ENCODE data around the gene MYL9. TPM values are rescaled to one million over a fixed set of nuclear protein-coding genes. Genes with fewer than 3 reads are reported as not detected.

Gene MYL9
- total RNA-seq, 4 donors from 2014 or later = 156 to 974 (median 332) TPM

DNA sequence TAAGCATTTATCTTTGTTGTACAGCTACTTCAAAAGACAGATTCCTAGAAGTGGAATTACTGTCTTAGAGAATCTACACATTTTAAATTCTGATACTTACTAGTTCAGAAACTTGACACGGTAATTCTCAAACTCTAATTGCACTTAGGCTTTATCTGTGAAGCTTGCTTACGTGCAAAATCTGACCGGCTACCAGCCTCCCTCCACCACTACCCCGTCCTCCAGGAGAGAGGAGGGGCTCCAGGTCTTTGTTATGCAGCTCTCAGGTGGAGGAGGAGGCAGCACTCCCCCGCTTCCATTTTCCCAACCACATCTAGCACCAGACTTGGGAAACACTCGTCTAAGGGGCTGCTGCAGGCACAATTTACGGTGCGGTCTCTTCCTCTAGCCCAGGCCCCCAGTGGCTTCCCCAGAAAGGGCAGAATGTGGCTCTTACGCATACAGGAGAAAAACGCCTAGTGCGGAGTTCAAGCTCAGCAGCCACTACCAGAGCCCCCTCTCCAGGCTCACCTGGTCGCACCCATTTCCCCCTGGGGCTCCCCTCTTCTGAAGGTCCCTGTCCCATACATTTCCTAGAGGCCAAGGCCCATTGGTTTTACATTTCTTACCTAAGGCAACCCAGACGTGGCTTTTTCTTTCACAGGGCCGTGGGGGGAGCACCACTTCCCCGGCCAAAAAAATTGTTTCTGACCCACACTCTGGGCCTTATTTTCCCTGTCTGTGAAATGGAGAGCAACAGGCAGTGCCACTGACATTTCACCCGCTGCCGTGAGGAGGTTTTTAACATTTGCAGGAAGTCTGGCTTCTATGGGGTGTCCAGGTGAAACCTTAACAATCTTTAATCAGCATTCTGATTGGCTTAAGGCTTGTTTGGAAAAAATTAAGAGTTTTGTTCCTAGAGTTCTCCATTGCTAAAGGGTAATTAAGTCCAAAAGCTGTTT, 30.5 kb downstream of the MYL9 start:
- Histone ChIP-seq H3K27me3 (no peaks in the 10 kb centered on the region), H3K9me3 (no peaks in the 10 kb centered on the region), H3K27ac (peak overlapping the region; percentile 89 to 97 (median 92)), H3K4me3 (no peak overlapping the region), H3K4me1 (peaks cover 11 to 31% (median 26%) of the 10 kb centered on the region in 4 donors), H3K36me3 (no peaks in the 10 kb centered on the region)
- intact Hi-C loops (cut with DNase I; ENCODE audit: low total_unique reads) (no loop called here), in situ Hi-C loops (cut with MboI; ENCODE audit: low pct_ligation_motif_present in 1 of 4, low pct_unique_long_range_greater_than_20kb in 1 of 4, low sequenced_read_pairs in 3 of 4) (loop anchor here in 1 of 4 donors (25.0 kb wide), 1 partner anchor 190 kb away; the partner anchor contains the start of gene DSN1)
- no peak for TF ChIP-seq EP300 (IDR thresholded peaks at IDR 0.05; ENCODE audit: low read depth)
- TF ChIP-seq, protein P1, sequence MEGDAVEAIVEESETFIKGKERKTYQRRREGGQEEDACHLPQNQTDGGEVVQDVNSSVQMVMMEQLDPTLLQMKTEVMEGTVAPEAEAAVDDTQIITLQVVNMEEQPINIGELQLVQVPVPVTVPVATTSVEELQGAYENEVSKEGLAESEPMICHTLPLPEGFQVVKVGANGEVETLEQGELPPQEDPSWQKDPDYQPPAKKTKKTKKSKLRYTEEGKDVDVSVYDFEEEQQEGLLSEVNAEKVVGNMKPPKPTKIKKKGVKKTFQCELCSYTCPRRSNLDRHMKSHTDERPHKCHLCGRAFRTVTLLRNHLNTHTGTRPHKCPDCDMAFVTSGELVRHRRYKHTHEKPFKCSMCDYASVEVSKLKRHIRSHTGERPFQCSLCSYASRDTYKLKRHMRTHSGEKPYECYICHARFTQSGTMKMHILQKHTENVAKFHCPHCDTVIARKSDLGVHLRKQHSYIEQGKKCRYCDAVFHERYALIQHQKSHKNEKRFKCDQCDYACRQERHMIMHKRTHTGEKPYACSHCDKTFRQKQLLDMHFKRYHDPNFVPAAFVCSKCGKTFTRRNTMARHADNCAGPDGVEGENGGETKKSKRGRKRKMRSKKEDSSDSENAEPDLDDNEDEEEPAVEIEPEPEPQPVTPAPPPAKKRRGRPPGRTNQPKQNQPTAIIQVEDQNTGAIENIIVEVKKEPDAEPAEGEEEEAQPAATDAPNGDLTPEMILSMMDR (IDR thresholded peaks at IDR 0.05) = no peak
- no peak for TF ChIP-seq POLR2A (IDR thresholded peaks at IDR 0.05)
- no peak for TF ChIP-seq POLR2AphosphoS5 (IDR thresholded peaks at IDR 0.05)
- DNase-seq = no peak
- WGBS, 2 donors (ENCODE audit: low coverage in 1 of 2) = 51 to 67% methylated on average over 7 to 17 of the region's 17 CpGs

DNA sequence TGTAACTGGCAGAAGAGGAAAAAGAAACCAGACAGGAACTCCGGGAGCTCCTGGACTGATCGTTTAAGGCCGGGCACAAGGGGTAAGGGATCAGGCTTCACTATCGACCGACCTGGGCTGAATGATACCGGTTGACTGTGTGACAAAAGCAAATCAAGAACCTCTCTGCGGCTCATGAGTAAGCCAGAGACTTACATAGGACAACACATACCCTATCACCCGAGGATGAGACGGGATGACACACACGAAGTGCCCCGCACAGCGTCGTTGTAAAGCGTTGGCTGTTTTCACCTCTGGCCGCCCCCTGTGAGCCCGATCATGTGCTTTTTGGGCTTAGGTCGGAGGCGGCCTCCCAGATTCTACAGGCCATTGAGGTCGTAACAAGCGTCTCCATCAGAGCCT, 31.4 kb downstream of the MYL9 start:
- Histone ChIP-seq H3K27me3 (no peaks in the 10 kb centered on the region), H3K4me3 (peak overlapping the region; percentile 17 to 81 (median 76)), H3K27ac (peak overlapping the region; percentile 89 to 97 (median 92)), H3K9me3 (no peaks in the 10 kb centered on the region), H3K4me1 (peaks cover 11 to 31% (median 26%) of the 10 kb centered on the region in 4 donors), H3K36me3 (no peaks in the 10 kb centered on the region)
- DNase-seq = peak; percentile 31
- intact Hi-C loops (cut with DNase I; ENCODE audit: low total_unique reads) (no loop called here), in situ Hi-C loops (cut with MboI; ENCODE audit: low pct_ligation_motif_present in 1 of 4, low pct_unique_long_range_greater_than_20kb in 1 of 4, low sequenced_read_pairs in 3 of 4) (loop anchor here in 1 of 4 donors (25.0 kb wide), 1 partner anchor 190 kb away; the partner anchor contains the start of gene DSN1)
- TF ChIP-seq, protein P1 (IDR thresholded peaks at IDR 0.05) = no peak
- no peak for TF ChIP-seq EP300 (IDR thresholded peaks at IDR 0.05; ENCODE audit: low read depth)
- no peak for TF ChIP-seq POLR2AphosphoS5 (IDR thresholded peaks at IDR 0.05)
- TF ChIP-seq POLR2A (IDR thresholded peaks at IDR 0.05) = no peak
- WGBS, 2 donors (ENCODE audit: low coverage in 1 of 2) = 0 to 30% methylated on average over 1 to 20 of the region's 20 CpGs

DNA sequence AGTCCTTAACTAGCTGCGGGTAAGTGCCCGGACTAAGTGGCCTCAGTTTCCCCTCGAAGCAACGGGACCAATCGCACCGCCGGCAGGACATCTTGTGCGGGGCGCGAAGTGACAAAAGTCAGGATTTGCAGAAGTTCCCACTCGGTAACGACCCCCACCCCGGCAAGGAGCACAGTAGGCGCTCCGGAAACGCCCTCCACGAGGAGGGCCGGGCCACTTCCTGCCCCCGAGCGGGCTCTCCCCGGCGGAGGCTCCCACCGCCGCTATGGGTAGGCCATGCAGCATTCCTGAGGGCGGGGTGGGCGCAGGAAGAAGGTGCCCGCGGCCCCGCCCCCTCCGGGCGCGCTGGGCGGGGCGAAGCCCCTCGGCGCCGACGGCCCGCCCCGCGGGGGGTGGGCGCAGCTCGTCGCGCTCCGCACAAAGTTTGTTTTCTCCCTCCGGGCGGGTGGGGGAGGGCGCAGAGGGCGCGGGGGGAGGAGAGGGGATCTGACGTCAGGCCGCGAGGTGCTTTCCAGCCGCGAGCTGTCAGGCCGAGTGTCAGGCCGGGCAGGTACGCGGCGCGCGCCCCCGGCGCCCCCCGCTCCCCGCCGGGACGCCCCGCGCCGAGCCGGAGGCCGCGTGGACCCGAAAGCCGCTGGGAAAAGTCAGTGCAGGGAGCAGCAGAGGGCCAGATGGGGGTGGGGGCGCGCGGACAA, 31.9 kb downstream of the MYL9 start, which contains the start of gene TGIF2:
TSS of gene TGIF2 (plus strand) at position 495 of the 695 bp plus-strand sequence. CDS start 5,178 bp downstream, outside the sequence.
- 12% methylated on average over 39 of the region's 80 CpGs; no CpG with 5 or more reads in 1 of the 2 donors for WGBS, 2 donors (ENCODE audit: low coverage in 1 of 2)
- Histone ChIP-seq H3K36me3 (no peaks in the 10 kb centered on the region), H3K27me3 (no peaks in the 10 kb centered on the region), H3K9me3 (no peaks in the 10 kb centered on the region), H3K4me3 (peak within 1 kb of the TSS; percentile 59 to 81 (median 76)), H3K4me1 (peaks cover 11 to 31% (median 26%) of the 10 kb centered on the region in 4 donors), H3K27ac (peak within 1 kb of the TSS; percentile 89 to 97 (median 92))
- TF ChIP-seq, protein P1 (IDR thresholded peaks at IDR 0.05) = no peak
- peak; percentile 35 for TF ChIP-seq POLR2A (IDR thresholded peaks at IDR 0.05)
- TF ChIP-seq EP300 (IDR thresholded peaks at IDR 0.05; ENCODE audit: low read depth) = no peak
- TF ChIP-seq POLR2AphosphoS5 (IDR thresholded peaks at IDR 0.05) = peak in 1 of 3 donors; percentile 27
- DNase-seq = peak; percentile 87
- intact Hi-C loops (cut with DNase I; ENCODE audit: low total_unique reads) = no loop called here
- in situ Hi-C loops (cut with MboI; ENCODE audit: low pct_ligation_motif_present in 1 of 4, low pct_unique_long_range_greater_than_20kb in 1 of 4, low sequenced_read_pairs in 3 of 4) = loop anchor here in 1 of 4 donors (25.0 kb wide), 1 partner anchor 189 kb away; the partner anchor contains the start of gene DSN1

Measured in transverse colon (tissue), 4 donors.